DND-41 (cell line): ENCODE data around the gene IZUMO1.

Experiments
- ATAC-seq: fragments of 200-7000 bp; cut with Tn5 transposase; 3 replicates; pipeline ENCODE4 v1.9.1; 2021; ENCODE audit warnings: low read depth; ENCODE audit not compliant: insufficient read depth
- DNase-seq: peaks from one replicate; pipeline ENCODE4 v3.0.0-alpha.2; 2020
- H2AFZ ChIP-seq: 2 replicates; pipeline ENCODE4 v1.6.0; 2012; ENCODE audit warnings: low read depth, low read length
- H3K27ac ChIP-seq: 2 replicates; pipeline ENCODE4 v1.5.1; 2012; ENCODE audit warnings: low read length, inconsistent platforms
- H3K27me3 ChIP-seq: fragments of 200-600 bp; sonication (generic); 2 replicates; pipeline ENCODE4 v1.6.0; 2012; ENCODE audit warnings: low read length, mild to moderate bottlenecking, inconsistent platforms; ENCODE audit not compliant: insufficient read depth, poor library complexity
- H3K36me3 ChIP-seq: 2 replicates; pipeline ENCODE4 v1.5.1; 2012; ENCODE audit warnings: low read length, inconsistent platforms; ENCODE audit not compliant: insufficient read depth
- H3K4me1 ChIP-seq: 2 replicates; pipeline ENCODE4 v1.5.1; 2012; ENCODE audit warnings: mild to moderate bottlenecking, low read length; ENCODE audit not compliant: insufficient read depth
- H3K4me2 ChIP-seq: 2 replicates; pipeline ENCODE4 v1.6.0; 2012; ENCODE audit warnings: mild to moderate bottlenecking, moderate library complexity, low read length, inconsistent platforms; ENCODE audit not compliant: insufficient read depth
- H3K4me3 ChIP-seq, 2 experiments: fragments of 200-600 bp in 1 of 2; shearing (Covaris generic) in 1 of 2; 2 replicates each; pipeline ENCODE4 v1.5.1; 2012 to 2016; ENCODE audit warnings: inconsistent platforms in 2 of 2, low read length in 2 of 2, mild to moderate bottlenecking in 2 of 2, low read depth in 1 of 2, moderate library complexity in 1 of 2
- H3K79me2 ChIP-seq: 2 replicates; pipeline ENCODE4 v1.6.0; 2012; ENCODE audit warnings: low read length, inconsistent platforms; ENCODE audit not compliant: insufficient read depth
- H3K9ac ChIP-seq: 2 replicates; pipeline ENCODE4 v1.6.0; 2012; ENCODE audit warnings: low read depth, mild to moderate bottlenecking, inconsistent platforms, low read length, moderate library complexity
- H3K9me3 ChIP-seq: 2 replicates; pipeline ENCODE4 v1.5.1; 2012; ENCODE audit warnings: low read length, moderate library complexity, mild to moderate bottlenecking, inconsistent platforms; ENCODE audit not compliant: insufficient read depth, severe bottlenecking
- H4K20me1 ChIP-seq: 2 replicates; pipeline ENCODE4 v1.6.0; 2012; ENCODE audit warnings: low read length; ENCODE audit not compliant: insufficient read depth
- EZH2 ChIP-seq: IDR thresholded peaks from 3 replicates; pipeline ENCODE4 v1.6.1; 2012; ENCODE audit warnings: borderline replicate concordance, low read depth, mild to moderate bottlenecking, moderate library complexity, low read length, inconsistent platforms; ENCODE audit not compliant: severe bottlenecking
- TF ChIP-seq, protein P1 (sequence below): IDR thresholded peaks from 2 replicates; pipeline ENCODE4 v1.5.1; 2012; ENCODE audit warnings: borderline replicate concordance, low read length, moderate library complexity, mild to moderate bottlenecking; ENCODE audit not compliant: poor library complexity, severe bottlenecking; ENCODE audit errors: extremely low read depth

The IZUMO1 gene

DNA sequence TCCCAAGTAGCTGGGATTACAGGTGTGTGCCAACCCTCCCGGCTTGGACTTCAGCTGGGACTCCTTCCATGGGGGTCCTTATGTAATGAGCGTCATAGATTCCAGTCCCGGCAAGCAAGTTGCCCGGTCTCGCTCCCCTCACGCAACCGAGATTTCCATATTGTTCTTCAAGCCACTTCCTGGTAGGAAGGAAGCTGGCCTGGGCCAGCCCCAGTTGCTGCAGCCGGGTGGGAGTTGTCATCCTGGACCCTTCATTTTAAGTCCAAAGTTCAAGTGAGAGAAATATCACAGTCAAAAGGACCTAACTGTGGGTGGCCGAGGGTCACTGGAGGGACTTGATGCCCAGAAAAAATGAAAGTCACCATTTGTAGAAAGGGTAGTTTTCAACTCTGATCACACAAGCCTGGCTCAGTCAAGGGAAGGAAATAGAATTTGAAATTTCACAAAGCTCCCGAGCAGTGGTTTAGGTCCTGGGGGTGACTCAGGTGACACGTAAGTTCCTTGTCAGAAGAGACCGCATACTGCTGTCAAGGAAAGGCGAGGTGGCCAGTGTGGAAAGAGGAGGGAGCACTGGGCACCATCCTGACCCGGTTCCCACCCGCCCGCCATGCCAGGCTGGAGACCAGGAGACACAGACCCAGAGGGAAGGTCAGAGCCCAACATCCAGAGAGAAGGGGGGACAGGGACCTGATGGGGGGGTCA, 13.9 kb upstream of the IZUMO1 start:
- no peak overlapping the region for H3K4me2 ChIP-seq
- no peak overlapping the region for H3K27ac ChIP-seq
- H2AFZ ChIP-seq = no peak overlapping the region

DNA sequence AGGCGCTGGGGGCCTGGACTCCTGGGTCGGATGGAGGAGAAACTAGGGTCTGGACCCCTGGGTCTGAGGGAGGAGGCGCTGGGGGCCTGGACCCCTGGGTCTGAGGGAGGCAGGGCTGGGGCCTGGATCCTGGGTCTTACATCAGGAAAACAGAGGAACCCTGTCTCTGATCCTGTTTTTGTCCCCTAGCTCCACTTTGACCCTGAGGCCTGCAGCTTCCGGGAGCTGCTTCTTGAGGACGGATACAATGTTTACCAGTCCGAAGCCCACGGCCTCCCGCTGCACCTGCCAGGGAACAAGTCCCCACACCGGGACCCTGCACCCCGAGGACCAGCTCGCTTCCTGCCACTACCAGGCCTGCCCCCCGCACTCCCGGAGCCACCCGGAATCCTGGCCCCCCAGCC, 11.0 kb upstream of the IZUMO1 start:
- H3K4me1 ChIP-seq = no peaks in the 10 kb centered on the region
- H3K79me2 ChIP-seq = no peaks in the 10 kb centered on the region
- H3K27me3 ChIP-seq = peaks cover 13% of the 10 kb centered on the region
- H2AFZ ChIP-seq = no peak overlapping the region
- TF ChIP-seq, protein P1, sequence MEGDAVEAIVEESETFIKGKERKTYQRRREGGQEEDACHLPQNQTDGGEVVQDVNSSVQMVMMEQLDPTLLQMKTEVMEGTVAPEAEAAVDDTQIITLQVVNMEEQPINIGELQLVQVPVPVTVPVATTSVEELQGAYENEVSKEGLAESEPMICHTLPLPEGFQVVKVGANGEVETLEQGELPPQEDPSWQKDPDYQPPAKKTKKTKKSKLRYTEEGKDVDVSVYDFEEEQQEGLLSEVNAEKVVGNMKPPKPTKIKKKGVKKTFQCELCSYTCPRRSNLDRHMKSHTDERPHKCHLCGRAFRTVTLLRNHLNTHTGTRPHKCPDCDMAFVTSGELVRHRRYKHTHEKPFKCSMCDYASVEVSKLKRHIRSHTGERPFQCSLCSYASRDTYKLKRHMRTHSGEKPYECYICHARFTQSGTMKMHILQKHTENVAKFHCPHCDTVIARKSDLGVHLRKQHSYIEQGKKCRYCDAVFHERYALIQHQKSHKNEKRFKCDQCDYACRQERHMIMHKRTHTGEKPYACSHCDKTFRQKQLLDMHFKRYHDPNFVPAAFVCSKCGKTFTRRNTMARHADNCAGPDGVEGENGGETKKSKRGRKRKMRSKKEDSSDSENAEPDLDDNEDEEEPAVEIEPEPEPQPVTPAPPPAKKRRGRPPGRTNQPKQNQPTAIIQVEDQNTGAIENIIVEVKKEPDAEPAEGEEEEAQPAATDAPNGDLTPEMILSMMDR = no peak
- TF ChIP-seq EZH2 = no peak
- H3K36me3 ChIP-seq = no peaks in the 10 kb centered on the region
- no peaks in the 10 kb centered on the region for H4K20me1 ChIP-seq
- no peak overlapping the region for H3K27ac ChIP-seq
- no peaks in the 10 kb centered on the region for H3K9me3 ChIP-seq
- DNase-seq (no peak), ATAC-seq (no peak)
- H3K9ac ChIP-seq = no peak overlapping the region
- H3K4me2 ChIP-seq = no peak overlapping the region
- H3K4me3 ChIP-seq = no peak overlapping the region

More for the DNA sequence above, 13.9 kb upstream of the IZUMO1 start:
- ATAC-seq (no peak), DNase-seq (no peak)
- peaks cover 8% of the 10 kb centered on the region for H3K27me3 ChIP-seq
- H3K9ac ChIP-seq = no peak overlapping the region
- no peak overlapping the region for H3K4me3 ChIP-seq
- H3K9me3 ChIP-seq = no peaks in the 10 kb centered on the region
- no peaks in the 10 kb centered on the region for H4K20me1 ChIP-seq
- TF ChIP-seq EZH2 = no peak
- TF ChIP-seq, protein P1 = no peak
- no peaks in the 10 kb centered on the region for H3K4me1 ChIP-seq
- H3K79me2 ChIP-seq = no peaks in the 10 kb centered on the region
- no peaks in the 10 kb centered on the region for H3K36me3 ChIP-seq

- no peak for TF ChIP-seq EZH2
- TF ChIP-seq, protein P1 = no peak
- no peaks in the 10 kb centered on the region for H3K79me2 ChIP-seq
- no peak overlapping the region for H3K27ac ChIP-seq
- no peak overlapping the region for H2AFZ ChIP-seq
- DNase-seq (no peak), ATAC-seq (no peak)
- no peak overlapping the region for H3K4me2 ChIP-seq
- H3K36me3 ChIP-seq = no peaks in the 10 kb centered on the region
- H3K9me3 ChIP-seq = no peaks in the 10 kb centered on the region
- peaks cover 13% of the 10 kb centered on the region for H3K27me3 ChIP-seq
- no peak overlapping the region for H3K4me3 ChIP-seq
- no peak overlapping the region for H3K9ac ChIP-seq
- peaks cover 5% of the 10 kb centered on the region for H3K4me1 ChIP-seq
- no peaks in the 10 kb centered on the region for H4K20me1 ChIP-seq
Observed at GRCh38 chr19:48757089-48757675, 10.5 kb upstream of the IZUMO1 start.
